ENCODE measurements around the gene SLC16A7. TPM values are rescaled to one million over a fixed set of nuclear protein-coding genes. Genes with fewer than 3 reads are reported as not detected.
"Not testable (repeated sequence)": the region's sequence is repeated elsewhere in the genome, so short reads cannot be mapped to it uniquely, and the experiment has no call there.

Gene SLC16A7
- total RNA-seq, 1 donor from 2014 or later: 1.8 TPM

DNA sequence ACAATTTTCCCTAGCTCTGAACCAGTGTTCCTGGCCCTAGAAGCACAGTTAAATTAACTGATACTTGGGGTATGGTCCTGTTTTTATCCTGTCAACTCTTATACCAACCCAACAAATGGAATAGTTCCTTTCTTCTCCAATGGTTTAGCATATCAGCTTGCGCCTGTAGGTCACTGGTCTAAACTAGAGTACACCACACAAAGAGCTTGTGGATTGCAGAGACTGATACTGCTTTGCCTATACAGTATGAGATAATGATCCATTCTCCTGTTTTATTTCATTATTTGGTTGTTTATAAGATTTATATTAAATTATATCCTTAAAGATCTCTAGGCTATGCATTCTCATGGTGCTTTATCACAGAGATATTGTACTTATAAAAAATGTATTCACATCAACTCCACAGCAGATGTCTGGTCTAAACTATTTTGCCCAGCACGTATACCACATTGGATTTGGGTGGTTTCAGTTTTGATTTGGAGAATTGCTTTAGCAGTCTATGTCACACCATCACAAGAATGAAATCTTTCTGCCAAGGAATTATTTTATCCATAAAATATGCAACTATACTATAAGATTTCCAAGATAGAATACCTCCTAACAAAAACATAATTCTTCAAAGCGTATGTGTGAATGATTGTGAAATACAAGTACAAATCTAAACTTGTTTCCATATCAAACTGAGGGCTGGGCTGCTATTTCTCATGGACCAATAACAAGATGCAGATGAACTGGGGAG, 142.1 kb downstream of the SLC16A7 start:
- DNase-seq (ENCODE audit: low spot score): no peak
- no peaks in the 10 kb centered on the region for H3K9me3 ChIP-seq (ENCODE audit: low read depth)
- H3K27ac ChIP-seq: no peak overlapping the region
- H3K4me1 Mint-ChIP-seq: peaks cover 5% of the 10 kb centered on the region
- no peaks in the 10 kb centered on the region for H3K9me3 Mint-ChIP-seq
- no peaks in the 10 kb centered on the region for H4K20me1 ChIP-seq (ENCODE audit: low read depth)
- H3K27me3 Mint-ChIP-seq (ENCODE audit: insufficient read depth, low read depth): no peaks in the 10 kb centered on the region
- no peaks in the 10 kb centered on the region for H3F3A ChIP-seq (ENCODE audit: low read depth)
- no peak overlapping the region for H2AFZ ChIP-seq (replicated peaks)
- H3K9ac ChIP-seq: no peak overlapping the region
- no peak overlapping the region for H3K27ac Mint-ChIP-seq
- no peaks in the 10 kb centered on the region for H3K36me3 Mint-ChIP-seq
- no peak overlapping the region for H3K4me2 ChIP-seq
- H3K36me3 ChIP-seq: no peaks in the 10 kb centered on the region
- H3K4me3 Mint-ChIP-seq: no peak overlapping the region
- no peaks in the 10 kb centered on the region for H3K27me3 ChIP-seq
- H3K4me3 ChIP-seq: no peak overlapping the region
- H3K79me2 ChIP-seq (ENCODE audit: low read depth): no peaks in the 10 kb centered on the region
- TF ChIP-seq EZH2 (IDR thresholded peaks at IDR 0.05) (no peak), CTCF (IDR thresholded peaks at IDR 0.05) (no peak), EZH2phosphoT487 (IDR thresholded peaks at IDR 0.05) (no peak)
- H3K4me1 ChIP-seq: no peaks in the 10 kb centered on the region

- no peak for TF ChIP-seq CTCF (IDR thresholded peaks at IDR 0.05)
- no peak for TF ChIP-seq EZH2phosphoT487 (IDR thresholded peaks at IDR 0.05)
- no peak for TF ChIP-seq EZH2 (IDR thresholded peaks at IDR 0.05)
Observed at GRCh38 chr12:59742841-59743240, 147.0 kb downstream of the SLC16A7 start.

GRCh38 chr12:59744564-59744963, 148.7 kb downstream of the SLC16A7 start:
- no peaks in the 10 kb centered on the region for H4K20me1 ChIP-seq (ENCODE audit: low read depth)
- H3K79me2 ChIP-seq (ENCODE audit: low read depth): no peaks in the 10 kb centered on the region
- no peak overlapping the region for H3K4me3 Mint-ChIP-seq
- H3K27ac Mint-ChIP-seq: no peak overlapping the region
- no peak overlapping the region for H2AFZ ChIP-seq (replicated peaks)
- DNase-seq (ENCODE audit: low spot score): no peak
- H3K27ac ChIP-seq: no peak overlapping the region
- TF ChIP-seq EZH2 (IDR thresholded peaks at IDR 0.05) (no peak), CTCF (IDR thresholded peaks at IDR 0.05) (no peak), EZH2phosphoT487 (IDR thresholded peaks at IDR 0.05) (no peak)
- H3K27me3 Mint-ChIP-seq (ENCODE audit: insufficient read depth, low read depth): peaks cover 2% of the 10 kb centered on the region
- H3K4me3 ChIP-seq: no peak overlapping the region
- H3K9me3 Mint-ChIP-seq: no peaks in the 10 kb centered on the region
- H3F3A ChIP-seq (ENCODE audit: low read depth): no peaks in the 10 kb centered on the region
- no peaks in the 10 kb centered on the region for H3K4me1 ChIP-seq
- H3K9me3 ChIP-seq (ENCODE audit: low read depth): no peaks in the 10 kb centered on the region
- H3K9ac ChIP-seq: no peak overlapping the region
- H3K4me1 Mint-ChIP-seq: no peaks in the 10 kb centered on the region
- H3K4me2 ChIP-seq: no peak overlapping the region
- H3K27me3 ChIP-seq: no peaks in the 10 kb centered on the region
- no peaks in the 10 kb centered on the region for H3K36me3 Mint-ChIP-seq
- H3K36me3 ChIP-seq: no peaks in the 10 kb centered on the region

More at GRCh38 chr12:59742841-59743240, 147.0 kb downstream of the SLC16A7 start:
- no peaks in the 10 kb centered on the region for H4K20me1 ChIP-seq (ENCODE audit: low read depth)
- H3K27me3 Mint-ChIP-seq (ENCODE audit: insufficient read depth, low read depth): peaks cover 2% of the 10 kb centered on the region
- no peaks in the 10 kb centered on the region for H3K4me1 ChIP-seq
- H3K27me3 ChIP-seq: no peaks in the 10 kb centered on the region
- H3K4me1 Mint-ChIP-seq: no peaks in the 10 kb centered on the region
- no peak overlapping the region for H3K4me3 Mint-ChIP-seq
- no peak for DNase-seq (ENCODE audit: low spot score)
- H2AFZ ChIP-seq (replicated peaks): no peak overlapping the region
- no peaks in the 10 kb centered on the region for H3K36me3 ChIP-seq
- H3K27ac ChIP-seq: no peak overlapping the region
- H3K27ac Mint-ChIP-seq: no peak overlapping the region
- no peak overlapping the region for H3K4me3 ChIP-seq
- H3K9me3 ChIP-seq (ENCODE audit: low read depth): no peaks in the 10 kb centered on the region
- no peak overlapping the region for H3K9ac ChIP-seq
- no peaks in the 10 kb centered on the region for H3F3A ChIP-seq (ENCODE audit: low read depth)
- no peaks in the 10 kb centered on the region for H3K79me2 ChIP-seq (ENCODE audit: low read depth)
- no peaks in the 10 kb centered on the region for H3K9me3 Mint-ChIP-seq
- H3K36me3 Mint-ChIP-seq: no peaks in the 10 kb centered on the region
- no peak overlapping the region for H3K4me2 ChIP-seq

DNA sequence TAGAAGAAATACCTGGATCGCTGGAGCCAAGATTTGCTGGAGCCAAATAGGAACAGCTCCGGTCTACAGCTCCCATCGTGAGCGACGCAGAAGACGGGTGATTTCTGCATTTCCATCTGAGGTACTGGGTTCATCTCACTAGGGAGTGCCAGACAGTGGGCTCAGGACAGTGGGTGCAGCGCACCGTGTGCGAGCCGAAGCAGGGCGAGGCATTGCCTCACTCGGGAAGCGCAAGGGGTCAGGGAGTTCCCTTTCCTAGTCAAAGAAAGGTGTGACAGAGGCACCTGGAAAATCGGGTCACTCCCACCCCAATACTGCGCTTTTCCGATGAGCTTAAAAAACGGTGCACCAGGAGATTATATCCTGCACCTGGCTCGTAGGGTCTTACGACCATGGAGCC, 155.3 kb downstream of the SLC16A7 start:
- H3K36me3 Mint-ChIP-seq; H3K4me3 ChIP-seq; H3K9me3 Mint-ChIP-seq; H3K4me1 Mint-ChIP-seq; H3K9ac ChIP-seq; H3K79me2 ChIP-seq (ENCODE audit: low read depth); H3K4me3 Mint-ChIP-seq; DNase-seq (ENCODE audit: low spot score); H3K4me2 ChIP-seq; H3F3A ChIP-seq (ENCODE audit: low read depth); H3K4me1 ChIP-seq; H3K36me3 ChIP-seq; H3K27me3 ChIP-seq; H2AFZ ChIP-seq (replicated peaks); H3K27ac ChIP-seq; H3K27me3 Mint-ChIP-seq (ENCODE audit: insufficient read depth, low read depth); H3K9me3 ChIP-seq (ENCODE audit: low read depth); H4K20me1 ChIP-seq (ENCODE audit: low read depth); H3K27ac Mint-ChIP-seq: not testable (repeated sequence)
